ENCODE results near the gene KLF6. TPM values are rescaled to one million over a fixed set of nuclear protein-coding genes. Genes with fewer than 3 reads are reported as not detected.

Gene KLF6
- total RNA-seq (2022; extraction: Qiagen RNA extraction; ENCODE audit: low read depth): 51.1 to 73.7 TPM (median 63.2 TPM) in 5 replicates

GRCh38 chr10:3784510-3785250, at the start of gene KLF6:
KLF6 (minus strand) TSS chr10:3785209; CDS start chr10:3785014, 195 bp downstream.

